Activated CD8-positive, alpha-beta memory T cell treated with anti-CD3 and anti-CD28 coated beads for 1 hour (primary cell): ENCODE data around the gene PIGN.
"Not testable (repeated sequence)": the region's sequence is repeated elsewhere in the genome, so short reads cannot be mapped to it uniquely, and the experiment has no call there.

ENCODE experiments used
- DNase-seq, 2 donors: peaks; one replicate each; pipeline ENCODE4 v3.0.0-alpha.2; 2020; ENCODE audit warnings: low read depth in 1 of 2; ENCODE audit errors: extremely low read depth in 1 of 2

Gene PIGN

DNA sequence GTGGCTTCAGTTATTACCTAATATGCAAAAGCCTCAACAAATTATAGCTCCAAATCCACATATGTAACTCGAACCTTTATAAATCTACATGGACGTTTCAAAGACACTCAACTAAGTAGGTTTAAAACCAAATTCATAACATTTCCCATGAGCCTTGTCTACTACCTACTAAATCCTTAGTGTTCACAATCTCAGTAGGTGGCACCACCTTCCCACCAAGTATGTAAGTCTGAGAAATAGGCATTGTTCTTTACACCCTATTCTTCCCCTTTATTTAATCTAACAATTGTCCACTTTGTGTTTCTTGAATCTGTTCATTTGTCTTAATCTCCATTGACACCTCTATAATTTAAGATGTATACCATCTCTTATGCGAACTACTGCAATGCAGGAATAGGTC is 4.6 kb downstream of the PIGN start:
- DNase-seq, result no peak

DNA sequence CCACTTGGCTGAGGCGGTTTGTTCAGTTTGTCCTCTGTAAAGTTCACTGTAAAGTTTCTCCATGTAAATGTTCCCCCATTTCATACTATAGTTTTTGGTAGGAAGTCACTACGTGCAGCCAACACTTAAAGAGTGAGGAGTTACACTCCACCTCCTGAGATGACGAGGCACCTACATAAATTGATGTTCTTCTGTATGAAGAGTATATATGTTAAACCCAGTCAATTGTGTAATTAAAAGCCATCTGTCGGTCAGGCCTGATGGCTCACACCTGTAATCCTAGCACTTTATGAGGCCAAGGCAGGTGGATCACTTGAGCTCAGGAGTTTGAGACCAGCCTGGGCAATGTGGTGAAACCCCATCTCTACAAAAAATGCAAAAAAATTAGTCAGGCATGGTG is 7.6 kb downstream of the PIGN start:
- no peak for DNase-seq

DNA sequence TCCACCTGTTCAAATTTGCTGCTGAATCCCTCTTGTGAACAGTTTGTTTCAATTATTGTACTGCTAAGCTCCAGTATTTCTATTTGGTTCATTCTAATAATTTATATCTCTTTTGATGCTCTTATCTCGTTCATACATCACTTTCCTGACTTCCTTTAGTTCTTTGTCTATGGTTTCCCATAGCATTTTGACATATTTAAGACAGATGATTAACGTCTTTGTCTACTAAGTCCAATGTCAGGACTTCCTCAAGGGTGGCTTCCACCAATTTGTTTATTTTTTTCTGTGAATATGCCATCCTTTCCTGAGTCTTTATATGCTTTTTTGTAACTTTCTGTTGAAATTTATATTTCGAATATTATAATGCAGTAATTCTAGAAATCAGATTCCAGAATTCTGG is 9.6 kb downstream of the PIGN start:
- no peak for DNase-seq

DNA sequence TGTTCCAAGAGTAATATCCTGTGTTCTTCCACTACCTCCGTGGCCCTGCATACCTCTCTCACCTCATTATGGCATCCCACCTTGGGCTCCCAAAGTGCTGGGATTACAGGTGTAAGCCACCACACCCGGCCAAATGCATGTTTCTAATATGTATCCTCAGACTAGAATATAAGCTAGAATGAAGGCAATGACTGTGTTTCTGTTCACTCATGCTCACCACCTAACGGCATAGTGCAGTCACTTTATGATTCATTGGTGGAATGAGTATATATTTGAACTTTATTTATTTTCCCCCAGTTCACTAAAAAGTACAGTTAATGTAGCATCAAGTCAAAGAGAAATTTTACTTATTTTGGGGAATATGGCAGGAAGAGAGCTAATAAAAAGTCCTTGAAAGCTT is 11.3 kb downstream of the PIGN start:
- DNase-seq, result no peak

DNA sequence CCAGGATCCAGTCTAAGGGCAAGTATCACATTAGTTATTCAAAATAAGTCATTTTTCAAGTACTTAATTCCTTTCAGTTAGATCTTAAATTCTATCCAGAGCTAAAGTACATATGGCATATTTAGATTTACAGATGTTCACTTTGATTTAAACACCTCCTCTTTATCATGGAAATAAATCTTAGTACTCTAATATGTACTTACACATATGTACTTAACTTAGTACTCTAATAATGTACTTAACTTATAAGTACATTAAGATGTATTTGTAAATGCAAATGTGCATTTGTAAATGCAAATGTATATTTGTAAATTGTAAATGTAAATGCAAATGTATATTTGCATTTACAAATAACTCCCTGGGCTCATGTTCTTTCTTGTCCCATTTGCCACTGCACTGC is 14.6 kb downstream of the PIGN start:
- no peak for DNase-seq

DNA sequence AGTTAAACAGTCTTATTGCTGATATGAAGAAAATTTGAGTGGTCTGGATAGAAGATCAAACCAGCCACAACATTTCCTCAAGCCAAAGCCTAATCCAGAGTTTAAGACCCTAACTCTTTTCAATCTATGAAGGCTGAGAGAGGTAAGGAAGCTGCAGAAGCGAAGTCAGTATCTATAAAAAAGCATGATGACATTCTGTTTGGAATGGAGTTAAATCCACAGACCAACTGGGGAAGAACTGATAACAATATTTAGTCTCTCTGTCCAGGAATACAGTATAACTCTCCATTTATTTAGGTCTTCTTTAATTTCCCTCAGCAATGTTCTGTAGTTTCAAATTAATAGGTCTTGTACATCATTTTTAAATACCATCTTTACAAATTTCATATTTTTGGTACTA is 16.0 kb downstream of the PIGN start:
- DNase-seq, result no peak

DNA sequence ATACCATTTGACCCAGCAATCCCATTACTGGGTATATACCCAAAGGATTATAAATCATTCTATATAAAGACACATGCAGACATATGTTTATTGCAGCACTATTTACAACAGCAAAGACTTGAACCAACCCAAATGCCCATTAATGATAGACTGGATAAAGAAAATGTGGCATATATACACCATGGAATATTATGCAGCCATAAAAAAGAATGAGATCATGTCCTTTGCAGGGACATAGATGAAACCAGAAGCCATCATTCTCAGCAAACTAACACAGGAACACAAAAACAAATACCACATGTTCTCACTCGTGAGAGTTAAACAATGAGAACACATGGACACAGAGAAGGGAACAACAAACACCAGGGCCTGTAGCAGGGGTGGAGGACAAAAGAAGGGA is 20.3 kb downstream of the PIGN start:
- DNase-seq, result not testable (repeated sequence)

DNA sequence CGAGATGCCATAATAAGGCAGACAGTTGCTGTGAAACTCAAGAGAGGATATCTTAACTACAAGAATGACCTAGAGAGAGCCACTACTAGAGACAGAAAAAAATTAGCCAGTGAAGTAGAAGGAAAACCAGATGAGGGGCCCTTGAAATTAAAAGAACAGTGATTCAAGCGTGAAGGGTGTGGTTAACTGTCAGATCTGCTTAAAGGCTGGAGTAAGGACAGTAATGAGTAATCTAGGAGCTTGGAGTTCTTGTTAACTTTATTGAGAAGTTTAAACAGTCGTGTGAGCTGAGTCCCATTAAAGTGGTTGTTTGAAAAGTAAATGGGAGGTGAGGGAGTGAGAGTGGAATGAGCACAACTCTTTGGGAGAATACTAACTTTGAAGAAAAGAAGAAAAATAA is 21.3 kb downstream of the PIGN start:
- DNase-seq, result no peak

DNA sequence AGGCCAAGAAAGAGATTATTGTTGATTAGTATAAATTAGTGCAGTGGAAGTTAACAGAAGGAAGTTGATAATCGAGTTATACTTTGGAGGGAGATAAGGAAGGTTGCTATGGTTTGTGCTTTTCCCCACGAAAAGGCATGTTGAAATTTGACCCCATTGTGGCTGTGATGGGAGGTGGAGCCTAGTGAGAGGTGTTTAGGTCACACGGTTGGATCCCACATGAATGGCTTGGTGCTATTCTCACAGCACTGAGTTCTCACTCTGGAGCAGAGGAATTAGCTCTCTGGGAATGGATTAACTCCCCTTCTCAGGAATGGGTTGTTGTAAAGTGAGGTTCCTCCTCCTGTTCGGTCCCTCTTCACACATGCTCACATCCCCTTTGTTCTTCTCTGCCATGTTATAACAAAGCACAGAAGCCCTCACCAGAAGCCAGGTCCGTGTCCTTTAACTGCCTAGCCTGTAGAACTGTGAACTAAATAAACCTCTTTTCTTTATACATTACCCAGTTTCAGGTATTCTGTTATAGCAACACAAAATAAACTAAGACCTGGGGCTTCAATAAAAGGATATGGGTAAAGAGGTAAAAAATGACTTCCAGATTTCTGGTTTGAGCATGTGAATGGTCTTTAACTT is 21.9 kb downstream of the PIGN start:
- no peak for DNase-seq

DNA sequence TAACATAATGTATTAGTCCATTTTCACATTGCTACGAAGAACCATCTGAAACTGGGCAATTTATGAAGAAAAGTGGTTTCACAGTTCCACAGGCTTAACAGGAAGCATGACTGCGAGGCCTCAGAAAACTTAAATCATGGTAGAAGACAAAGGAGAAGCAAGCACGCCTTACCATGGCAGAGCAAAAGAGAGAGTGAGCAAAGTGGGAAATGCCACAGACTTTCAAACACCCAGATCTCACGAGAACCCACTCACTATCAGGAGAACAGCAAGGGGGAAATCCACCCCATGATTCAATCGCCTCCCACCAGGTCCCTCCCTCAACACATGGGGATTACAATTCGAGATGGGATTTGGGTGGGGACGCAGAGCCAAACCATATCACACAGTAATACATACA is 22.5 kb downstream of the PIGN start:
- DNase-seq, result no peak

DNA sequence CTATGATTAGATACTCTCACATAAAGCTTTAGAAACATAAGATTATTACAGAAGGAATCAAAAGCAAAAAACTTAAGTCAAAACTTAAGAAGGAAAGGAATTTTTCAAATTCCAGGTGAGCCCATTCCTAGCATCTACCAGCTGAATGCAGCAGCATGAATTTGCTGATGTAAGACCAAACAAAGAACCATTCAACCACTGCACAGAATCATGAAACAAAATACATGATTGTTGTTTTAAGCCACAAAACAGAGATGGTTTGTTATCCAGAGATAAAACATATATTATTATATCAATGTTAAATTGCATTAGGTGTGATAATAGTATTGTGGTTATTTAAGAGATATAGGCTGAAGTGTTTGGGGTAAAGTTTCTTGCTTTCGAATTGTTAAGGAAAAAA is 29.0 kb downstream of the PIGN start:
- DNase-seq, result no peak

DNA sequence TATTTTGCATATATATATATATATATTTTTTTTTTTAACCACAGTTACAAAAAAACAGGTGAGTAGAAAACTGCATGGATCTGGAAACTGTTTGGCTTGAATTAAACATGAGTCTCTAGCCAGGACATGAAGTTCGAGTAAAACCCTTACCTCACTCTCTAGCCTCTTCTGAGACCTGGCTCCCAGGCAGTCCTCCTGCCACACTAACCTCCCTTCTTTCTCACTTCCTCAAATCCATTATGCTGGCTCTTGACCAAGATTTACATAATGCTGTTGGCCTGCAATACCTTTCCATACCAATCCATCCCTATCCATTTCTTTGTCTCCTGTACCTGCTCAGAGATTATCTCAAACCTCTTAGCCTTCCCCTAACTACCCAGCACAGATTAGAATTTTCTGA is 34.0 kb downstream of the PIGN start:
- no peak for DNase-seq

DNA sequence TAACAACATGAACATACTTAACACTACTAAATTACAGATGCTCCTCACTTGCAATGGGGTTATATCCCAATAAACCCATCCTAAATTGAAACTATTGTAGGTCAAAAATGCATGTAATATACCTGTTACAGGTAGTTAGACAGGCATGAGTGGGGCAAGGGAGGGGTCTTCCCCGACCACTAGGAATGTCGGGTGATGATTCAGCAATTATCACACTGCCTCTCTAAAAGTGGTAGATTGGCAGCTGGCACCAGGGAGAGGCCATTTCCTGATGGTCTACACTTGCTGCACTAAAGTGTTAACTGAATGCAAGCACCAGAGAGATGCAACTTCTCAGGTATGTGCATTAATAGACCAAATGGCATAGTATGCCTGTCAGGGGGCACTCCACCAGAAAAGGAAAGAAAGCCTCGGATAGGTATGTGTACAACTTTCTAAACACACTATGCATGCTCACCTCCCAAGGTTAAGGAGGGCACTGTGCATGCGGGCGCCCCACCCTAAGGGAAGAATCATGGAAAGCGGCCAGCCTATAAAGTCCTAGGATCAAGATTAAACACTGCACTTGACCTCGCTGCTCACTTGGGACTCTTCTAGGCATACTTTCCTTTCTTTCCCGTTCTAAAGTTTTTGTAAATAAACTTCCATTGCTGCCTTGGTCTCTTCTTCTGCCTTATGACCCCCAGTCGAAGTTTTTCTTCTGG is 35.6 kb downstream of the PIGN start:
- DNase-seq, result no peak

DNA sequence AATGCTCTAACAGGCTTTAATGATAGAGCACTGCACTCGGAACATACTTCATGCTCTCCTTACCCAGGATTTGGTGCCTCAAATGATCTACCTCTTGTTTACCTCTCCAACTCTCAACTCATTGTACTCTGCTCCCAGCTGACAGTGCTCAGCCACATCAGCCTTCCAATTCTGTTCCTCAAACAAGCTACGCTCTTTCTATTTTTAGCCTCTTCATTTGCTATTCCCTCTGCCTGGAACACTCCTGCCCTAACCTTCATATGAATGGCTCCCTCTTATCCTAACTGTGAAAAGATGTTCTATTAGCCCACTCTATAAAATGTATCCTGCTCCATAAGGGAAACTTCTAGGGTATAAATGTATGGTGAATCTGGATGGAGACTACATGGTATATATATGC is 42.5 kb downstream of the PIGN start:
- no peak for DNase-seq

DNA sequence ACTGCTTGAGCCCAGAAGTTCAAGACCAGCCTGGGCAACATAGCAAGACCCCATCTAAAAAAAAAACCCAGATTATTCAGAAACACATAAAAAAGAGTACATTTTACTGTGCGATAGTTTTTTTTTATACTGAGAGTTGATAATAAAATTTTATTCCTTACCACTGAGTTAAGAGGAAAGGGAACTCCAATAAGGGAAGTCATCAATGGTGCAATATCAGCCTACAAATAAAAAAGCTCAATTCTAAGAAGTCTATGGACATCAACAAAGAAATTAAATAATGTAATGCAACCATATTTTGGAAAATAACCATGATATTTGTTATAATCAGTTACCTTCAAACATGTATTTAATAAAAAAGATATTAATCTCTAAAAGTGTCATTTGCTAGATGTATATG is 46.6 kb downstream of the PIGN start:
- DNase-seq, result no peak

DNA sequence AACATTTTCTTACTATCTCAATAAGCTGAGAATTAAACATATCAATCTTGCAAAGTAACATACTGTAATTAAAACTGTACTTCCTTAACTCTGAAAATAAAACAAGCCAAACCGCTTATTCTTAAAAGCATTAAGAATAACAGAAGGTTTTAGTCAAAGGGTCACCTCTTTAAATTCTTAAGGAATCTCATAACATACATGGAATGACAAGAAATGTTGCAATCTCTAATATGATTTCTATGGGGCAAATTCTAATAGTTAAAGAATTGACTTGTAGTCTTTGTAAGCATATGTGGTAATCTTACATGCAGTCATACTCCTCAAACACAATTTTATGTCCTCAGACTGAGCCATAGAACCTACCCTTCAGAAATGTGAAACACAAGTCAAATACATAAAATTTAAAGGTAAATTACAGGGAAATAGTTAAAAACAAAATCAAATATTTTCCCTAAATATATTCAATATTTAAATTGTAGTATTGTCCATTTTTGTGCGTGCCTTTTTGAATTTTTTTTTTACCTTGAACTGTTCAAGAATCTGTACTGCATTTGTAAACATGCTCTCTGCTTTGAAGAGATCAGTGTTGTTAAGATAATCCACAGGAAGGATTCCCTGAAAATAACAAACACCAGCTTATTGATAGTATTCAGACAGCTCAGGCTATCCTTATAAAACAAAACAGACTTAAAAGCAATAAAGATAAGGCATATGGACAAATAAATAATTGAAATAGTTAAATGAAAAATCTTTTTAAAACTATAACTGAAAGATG is 48.2 kb downstream of the PIGN start:
- no peak for DNase-seq

DNA sequence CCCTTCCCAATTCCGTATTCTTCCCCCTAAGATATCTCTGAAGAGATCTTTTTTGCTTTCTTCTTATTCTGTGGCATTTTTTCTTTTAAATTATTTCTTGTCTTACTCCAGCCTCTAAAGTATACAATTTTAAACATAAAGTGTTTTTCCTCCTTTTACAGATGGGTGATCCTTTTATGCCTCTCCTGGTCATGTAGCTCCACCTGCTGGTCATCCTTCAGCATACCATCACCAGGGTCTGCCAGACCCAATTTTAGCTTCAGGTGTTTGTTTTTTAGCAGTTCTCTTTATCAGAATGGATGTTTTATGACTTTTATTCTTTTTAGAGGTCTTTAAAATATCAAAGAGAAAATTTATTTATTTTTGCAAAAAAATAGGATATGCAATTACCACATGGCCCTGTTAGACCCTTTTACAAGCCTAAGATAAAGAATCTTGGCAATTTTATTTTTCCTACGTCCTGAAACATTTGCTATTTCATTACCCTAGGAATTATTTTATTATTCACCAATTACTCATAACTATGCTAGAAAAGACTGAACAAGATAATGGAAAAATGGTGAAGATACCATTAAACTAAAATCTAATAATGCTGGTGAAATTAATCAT is 55.5 kb downstream of the PIGN start:
- DNase-seq, result peak; percentile 6 to 30

DNA sequence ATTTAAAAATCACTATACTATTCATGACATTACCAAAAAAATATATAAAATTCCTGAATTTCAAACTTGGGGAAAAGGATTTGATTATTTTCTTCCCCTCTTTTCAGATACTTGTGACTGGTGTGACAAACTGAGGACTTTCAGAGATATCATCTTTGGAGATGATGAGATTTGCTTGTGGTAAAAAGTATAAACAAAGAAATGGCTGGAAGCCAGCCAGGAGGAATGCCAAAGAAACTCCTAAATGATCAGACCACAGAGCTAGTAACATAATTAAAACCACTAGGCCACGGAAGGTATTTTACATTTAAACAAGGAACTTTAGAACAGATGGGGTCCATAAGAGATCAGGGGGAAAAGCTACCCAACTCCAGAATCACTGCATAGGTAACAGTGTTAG is 58.7 kb downstream of the PIGN start:
- DNase-seq, result no peak

DNA sequence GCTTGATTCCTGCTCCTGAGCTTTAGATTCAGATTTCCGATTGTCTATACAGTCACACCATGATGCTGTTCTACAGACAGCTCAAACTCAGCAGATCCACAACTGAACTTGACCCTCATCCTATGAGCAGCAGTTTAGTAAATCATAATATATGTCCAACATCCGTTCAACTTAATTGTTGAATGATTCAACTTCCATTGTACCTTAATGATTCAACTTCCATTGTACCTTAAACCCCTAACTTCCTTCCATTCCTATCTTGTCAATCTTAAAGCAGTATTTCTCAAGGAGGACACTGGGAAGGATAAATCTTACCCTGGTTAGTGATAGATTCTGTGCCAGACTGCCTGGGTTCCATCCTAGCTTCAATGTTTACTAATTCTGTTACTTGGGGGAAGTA is 60.1 kb downstream of the PIGN start:
- no peak for DNase-seq

DNA sequence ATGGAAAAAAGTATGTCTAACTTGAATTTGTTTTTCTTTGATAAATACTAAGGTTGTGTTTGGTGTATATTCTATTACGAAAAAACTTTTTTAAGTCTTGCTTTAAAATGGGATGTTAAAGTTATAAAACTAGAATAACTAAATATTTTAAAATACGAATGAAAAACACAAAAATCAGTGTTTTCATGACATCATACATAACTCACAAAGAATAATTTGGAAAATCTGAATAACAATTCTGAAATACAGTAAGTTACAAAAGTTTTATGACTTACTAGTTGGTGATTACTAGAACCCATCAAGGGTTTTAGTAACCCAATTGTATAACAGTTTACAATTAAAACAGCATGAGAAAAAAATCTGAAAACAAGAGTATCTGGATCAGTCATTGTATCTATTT is 61.2 kb downstream of the PIGN start:
- DNase-seq, result no peak

DNA sequence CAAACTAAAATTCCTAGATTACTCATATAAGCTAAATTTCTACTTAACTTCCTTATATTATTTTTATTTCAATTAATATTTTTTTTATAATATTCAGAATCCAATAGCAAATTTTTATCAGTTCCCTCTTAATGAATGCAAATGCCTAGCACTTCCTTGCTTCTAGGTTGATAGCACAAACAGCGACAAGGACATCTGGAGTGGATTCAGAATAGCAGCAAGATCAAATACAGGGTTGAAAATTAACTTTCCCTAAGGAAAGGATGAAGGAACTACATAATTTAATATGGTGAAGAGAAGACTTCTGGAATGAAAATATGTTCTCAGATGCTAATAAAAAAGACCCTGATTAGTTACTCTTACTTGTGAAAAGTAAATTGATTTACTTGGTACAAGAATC is 64.5 kb downstream of the PIGN start:
- DNase-seq, result no peak

DNA sequence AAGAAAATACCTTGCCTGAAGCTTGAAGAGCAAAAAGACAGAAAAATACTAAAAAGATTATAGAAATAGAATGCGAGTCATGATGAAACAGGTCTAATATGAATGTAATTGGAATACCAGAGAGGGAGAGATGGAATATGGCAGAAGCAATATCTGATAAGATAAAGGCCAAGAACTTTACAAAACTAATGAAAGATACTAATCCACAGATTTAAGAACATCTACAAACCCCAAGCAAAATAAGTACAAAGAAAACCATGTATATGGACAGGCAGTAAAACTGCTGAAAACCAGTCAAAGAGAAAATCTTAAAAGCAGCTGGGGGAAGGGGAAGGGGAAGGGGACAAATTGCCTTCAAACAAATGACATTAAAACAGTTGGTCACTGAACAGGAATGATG is 67.0 kb downstream of the PIGN start:
- DNase-seq, result no peak
